ENCODE measurements around the gene TMEM181.

- TF ChIP-seq CTCF (IDR thresholded peaks at IDR 0.05; ENCODE audit: low read depth, low read length), result no peak
- TF ChIP-seq EZH2phosphoT487 (IDR thresholded peaks at IDR 0.05; ENCODE audit: low read depth), result no peak
Observed at GRCh38 chr6:158634695-158635426, 75.0 kb downstream of the TMEM181 start.

Data from OCI-LY3 (cell line).